ENCODE results near the gene CREB3L1. TPM values are rescaled to one million over a fixed set of nuclear protein-coding genes. Genes with fewer than 3 reads are reported as not detected.

CREB3L1 gene
- total RNA-seq, 4 donors from 2014 or later: 1.3 to 8.7 (median 3.7) TPM

- intact Hi-C loops (cut with DNase I): no loop called here
- no peak for DNase-seq (ENCODE audit: extremely low spot score)
- Histone ChIP-seq H3K27ac (replicated peaks in 1 of 4) (no peak overlapping the region), H3K36me3 (peaks cover 0 to 5% (median 0%) of the 10 kb centered on the region in 4 donors), H3K9me3 (no peaks in the 10 kb centered on the region), H3K27me3 (peaks cover 0 to 25% (median 6%) of the 10 kb centered on the region in 4 donors), H3K4me3 (no peak overlapping the region), H3K4me1 (peaks cover 6 to 18% (median 10%) of the 10 kb centered on the region in 4 donors)
- 88% methylated on average over 10 of the region's 10 CpGs for WGBS
- TF ChIP-seq CTCF (IDR thresholded peaks at IDR 0.05): no peak
- no peak for TF ChIP-seq POLR2AphosphoS5 (IDR thresholded peaks at IDR 0.05)
- no peak for TF ChIP-seq EP300 (IDR thresholded peaks at IDR 0.05)
Observed at GRCh38 chr11:46326813-46327416, 49.5 kb downstream of the CREB3L1 start.

- intact Hi-C loops (cut with DNase I): no loop called here
- Histone ChIP-seq H3K27me3 (peaks cover 4 to 34% (median 12%) of the 10 kb centered on the region in 4 donors), H3K36me3 (no peaks in the 10 kb centered on the region), H3K27ac (replicated peaks in 1 of 4) (no peak overlapping the region), H3K9me3 (no peaks in the 10 kb centered on the region), H3K4me3 (no peak overlapping the region), H3K4me1 (peaks cover 13 to 26% (median 17%) of the 10 kb centered on the region in 4 donors)
- TF ChIP-seq POLR2A (IDR thresholded peaks at IDR 0.05; ENCODE audit: low read depth) (no peak), CTCF (IDR thresholded peaks at IDR 0.05) (no peak)
- no peak for DNase-seq (ENCODE audit: extremely low spot score)
- WGBS: 52% methylated on average over 8 of the region's 8 CpGs
Observed at GRCh38 chr11:46327829-46328228, 50.4 kb downstream of the CREB3L1 start.

GRCh38 chr11:46330154-46330553 lies 52.7 kb downstream of the CREB3L1 start:
- DNase-seq (ENCODE audit: extremely low spot score): no peak
- WGBS: 74% methylated on average over 5 of the region's 5 CpGs
- Histone ChIP-seq H3K27me3 (peaks cover 9 to 53% (median 19%) of the 10 kb centered on the region in 4 donors), H3K4me1 (peaks cover 16 to 38% (median 25%) of the 10 kb centered on the region in 4 donors), H3K27ac (replicated peaks in 1 of 4) (no peak overlapping the region), H3K9me3 (no peaks in the 10 kb centered on the region), H3K36me3 (no peaks in the 10 kb centered on the region), H3K4me3 (no peak overlapping the region)
- intact Hi-C loops (cut with DNase I): no loop called here
- no peak for TF ChIP-seq POLR2AphosphoS5 (IDR thresholded peaks at IDR 0.05)
- TF ChIP-seq EP300 (IDR thresholded peaks at IDR 0.05): no peak
- no peak for TF ChIP-seq CTCF (IDR thresholded peaks at IDR 0.05)
- no peak for TF ChIP-seq POLR2A (IDR thresholded peaks at IDR 0.05; ENCODE audit: low read depth)

GRCh38 chr11:46330563-46331281 lies 53.3 kb downstream of the CREB3L1 start:
- Histone ChIP-seq H3K36me3 (no peaks in the 10 kb centered on the region), H3K27ac (replicated peaks in 1 of 4) (no peak overlapping the region), H3K4me3 (no peak overlapping the region), H3K27me3 (peaks cover 9 to 53% (median 19%) of the 10 kb centered on the region in 4 donors), H3K4me1 (peaks cover 16 to 38% (median 25%) of the 10 kb centered on the region in 4 donors), H3K9me3 (no peaks in the 10 kb centered on the region)
- no peak for DNase-seq (ENCODE audit: extremely low spot score)
- 40% methylated on average over 11 of the region's 11 CpGs for WGBS
- TF ChIP-seq POLR2AphosphoS5 (IDR thresholded peaks at IDR 0.05): no peak
- no peak for TF ChIP-seq EP300 (IDR thresholded peaks at IDR 0.05)
- no peak for TF ChIP-seq POLR2A (IDR thresholded peaks at IDR 0.05; ENCODE audit: low read depth)
- TF ChIP-seq CTCF (IDR thresholded peaks at IDR 0.05): no peak
- intact Hi-C loops (cut with DNase I): no loop called here

All from esophagus muscularis mucosa (tissue), 4 donors.